HG03196 (cell line): ENCODE results near the gene EIPR1.

Source experiments
- ATAC-seq: cut with Tn5 transposase; IDR thresholded peaks from one replicate; pipeline ENCODE4 v1.9.1; 2021; ENCODE audit not compliant: unreplicated experiment

The EIPR1 gene

DNA sequence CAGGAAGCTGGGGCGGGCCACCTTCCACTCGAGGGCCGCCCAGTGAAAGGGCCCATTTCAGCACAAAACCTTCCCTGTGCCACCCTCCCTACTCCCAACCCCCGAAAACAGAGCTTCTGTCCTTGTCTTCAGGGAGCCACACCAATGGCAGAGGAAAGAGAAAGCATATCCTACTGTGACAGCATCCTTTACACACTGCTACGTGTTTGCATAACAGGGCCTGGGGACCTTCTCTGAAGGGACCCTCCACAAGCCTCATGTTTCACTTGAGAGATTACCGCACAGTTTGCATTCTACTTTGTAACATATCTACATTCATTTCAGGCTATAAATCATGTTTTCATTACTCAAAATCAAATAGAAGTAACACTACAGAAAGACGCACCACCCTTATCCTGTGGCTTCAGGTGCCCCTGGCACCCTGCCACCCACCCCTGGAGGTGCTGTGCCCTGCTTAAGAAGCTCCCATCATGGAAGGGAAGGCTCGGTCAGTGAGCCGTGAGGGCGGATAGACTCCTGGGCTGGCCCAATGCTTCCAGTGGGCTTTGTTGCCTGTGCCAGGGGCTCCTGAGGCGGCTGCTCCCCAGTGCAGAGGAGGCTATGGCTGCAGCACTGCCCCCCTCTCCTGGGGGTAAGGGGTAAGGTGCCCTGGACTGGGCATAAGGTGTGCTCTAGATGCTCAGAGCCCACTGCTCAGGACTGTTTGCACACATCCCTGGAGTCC, 52.0 kb downstream of the EIPR1 start:
- no peak for ATAC-seq

DNA sequence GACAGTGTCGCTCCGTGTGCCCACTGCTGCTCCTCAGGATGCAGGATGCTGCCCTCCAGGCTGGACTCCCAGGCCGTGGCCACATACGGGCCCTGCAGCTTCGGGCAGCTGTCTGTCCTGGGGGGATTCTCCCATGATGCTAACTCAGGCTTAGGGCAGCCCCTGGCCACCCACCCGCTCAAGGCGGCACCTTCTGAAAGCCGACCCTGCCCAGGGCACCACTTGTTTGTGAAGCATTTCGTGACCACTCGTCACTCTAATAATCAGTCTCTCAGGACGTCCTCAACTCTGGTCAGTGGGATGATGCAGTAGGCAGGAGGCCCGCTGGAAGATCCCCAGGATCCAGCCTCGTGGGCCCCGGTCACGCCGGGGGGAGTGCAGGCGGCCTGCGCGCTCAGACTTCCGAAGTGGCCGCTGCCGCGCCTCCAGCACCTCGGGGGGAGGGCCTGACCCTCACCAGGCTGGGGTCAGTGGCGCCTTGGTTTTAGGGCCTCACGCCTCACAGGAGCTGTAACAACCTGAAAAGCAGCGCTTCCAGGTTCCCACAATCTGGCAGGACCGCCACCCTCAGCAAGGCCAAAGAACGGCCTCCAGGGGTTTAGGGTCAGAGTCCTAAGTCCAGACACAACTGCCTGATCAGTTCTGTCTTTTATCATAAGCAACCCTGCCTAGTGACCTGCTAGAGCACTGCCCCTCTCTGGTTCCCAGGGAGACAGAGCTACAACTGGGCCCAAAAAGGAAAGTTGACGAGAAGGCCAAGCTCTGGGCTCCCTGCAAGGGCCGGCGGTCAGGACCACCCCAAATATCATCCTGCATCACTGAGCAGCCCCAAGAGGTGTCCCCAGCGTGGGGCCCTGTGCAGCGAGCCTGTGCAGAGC, 53.0 kb downstream of the EIPR1 start:
- ATAC-seq, result no peak

DNA sequence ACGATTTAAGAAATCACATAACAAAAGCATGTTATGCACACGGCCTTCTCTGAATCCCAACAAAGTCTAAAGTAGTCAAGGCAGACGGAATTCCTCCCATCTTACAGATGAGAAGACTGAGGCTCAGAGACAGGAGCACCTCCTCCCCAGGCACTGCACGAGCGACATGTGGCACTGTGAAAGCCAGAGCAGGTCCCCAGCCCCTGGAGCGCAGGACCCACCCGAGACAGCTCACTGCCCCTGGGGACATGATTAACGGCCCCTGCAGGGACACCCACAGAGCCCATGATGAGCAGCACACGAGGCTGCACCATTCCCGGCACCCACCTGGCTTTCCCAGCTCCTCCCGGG, 53.6 kb downstream of the EIPR1 start:
- no peak for ATAC-seq

DNA sequence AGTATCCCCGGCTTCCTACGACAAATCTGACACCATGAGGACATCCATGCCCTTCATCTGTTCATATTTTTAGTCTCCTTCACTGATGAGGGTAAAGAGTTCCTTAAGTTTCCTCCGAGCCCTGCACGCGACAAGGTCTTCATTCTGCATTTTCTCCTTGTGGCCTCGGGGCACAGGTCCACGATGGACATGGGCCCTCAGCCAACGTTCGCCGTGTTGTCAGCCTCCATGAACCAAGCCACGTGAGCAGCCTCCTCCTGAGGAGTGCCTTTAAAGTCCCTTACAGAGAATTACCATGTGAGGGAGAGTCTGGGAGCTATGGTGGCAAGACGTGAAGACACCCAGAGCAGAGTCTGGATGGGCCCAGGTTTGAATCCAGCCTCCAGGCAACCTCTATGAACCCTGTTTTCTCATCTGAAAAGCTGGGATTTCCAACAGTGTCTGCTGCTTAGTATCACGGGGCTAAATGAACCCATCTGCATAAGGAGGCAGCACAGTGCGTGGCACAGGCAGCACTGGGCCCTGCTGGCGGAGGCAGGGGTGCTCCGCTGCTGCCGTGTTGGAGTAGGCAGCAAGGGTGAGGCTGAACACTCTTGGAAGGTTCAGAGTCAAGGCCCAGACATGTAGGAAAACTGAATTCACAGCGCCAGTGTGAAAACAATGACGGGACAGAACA, 54.1 kb downstream of the EIPR1 start:
- ATAC-seq, result no peak

DNA sequence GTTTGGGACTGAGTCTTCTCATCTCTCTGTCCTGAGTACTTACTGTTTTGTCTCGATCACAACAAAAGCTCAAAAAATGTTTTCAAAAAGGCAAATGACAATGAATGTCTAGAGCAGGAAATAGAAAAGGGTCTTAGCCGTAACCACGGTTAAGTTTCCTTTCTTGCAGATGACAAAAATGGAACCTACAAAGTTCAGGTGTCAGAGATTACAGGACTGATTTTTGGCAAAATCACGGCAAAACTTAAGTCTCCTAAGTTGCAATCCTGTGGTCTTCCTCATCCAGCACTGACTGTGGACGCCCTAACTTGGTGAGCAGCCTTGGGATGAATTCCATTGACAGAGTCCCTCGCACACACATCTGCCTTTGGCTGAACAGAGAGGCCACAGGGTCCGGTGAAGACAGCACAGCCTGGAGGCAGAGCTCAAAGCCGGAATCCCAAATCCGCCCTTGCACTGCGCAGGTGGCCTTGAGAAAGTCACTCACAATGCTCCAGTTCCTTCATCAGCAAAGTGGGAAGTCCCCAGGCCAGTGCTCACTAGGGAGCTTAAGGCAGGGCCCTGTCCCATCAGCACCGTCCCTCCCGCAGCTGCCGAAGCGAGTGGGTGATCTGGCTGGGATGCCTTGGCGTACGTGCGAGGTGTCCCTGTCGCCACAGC, 55.2 kb downstream of the EIPR1 start:
- no peak for ATAC-seq

DNA sequence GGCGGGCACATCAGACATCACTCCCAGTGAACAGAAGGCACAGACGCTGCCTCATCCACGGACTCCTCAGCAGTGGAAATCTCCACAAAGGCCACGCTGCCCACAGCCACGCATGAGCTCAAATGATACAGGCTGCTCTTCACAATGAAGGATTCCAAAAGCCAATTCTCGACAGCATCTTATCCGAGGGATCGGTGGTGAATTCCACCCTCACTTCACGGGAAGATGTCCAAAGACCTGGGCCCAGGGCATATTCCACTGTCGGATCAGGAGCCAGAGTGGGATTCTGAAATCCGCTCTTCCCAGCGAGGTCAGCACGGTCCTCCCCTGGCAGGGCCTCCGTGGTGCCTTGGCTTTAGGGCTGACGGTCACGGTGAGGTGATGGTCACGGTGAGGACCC, 55.8 kb downstream of the EIPR1 start:
- ATAC-seq, result no peak

DNA sequence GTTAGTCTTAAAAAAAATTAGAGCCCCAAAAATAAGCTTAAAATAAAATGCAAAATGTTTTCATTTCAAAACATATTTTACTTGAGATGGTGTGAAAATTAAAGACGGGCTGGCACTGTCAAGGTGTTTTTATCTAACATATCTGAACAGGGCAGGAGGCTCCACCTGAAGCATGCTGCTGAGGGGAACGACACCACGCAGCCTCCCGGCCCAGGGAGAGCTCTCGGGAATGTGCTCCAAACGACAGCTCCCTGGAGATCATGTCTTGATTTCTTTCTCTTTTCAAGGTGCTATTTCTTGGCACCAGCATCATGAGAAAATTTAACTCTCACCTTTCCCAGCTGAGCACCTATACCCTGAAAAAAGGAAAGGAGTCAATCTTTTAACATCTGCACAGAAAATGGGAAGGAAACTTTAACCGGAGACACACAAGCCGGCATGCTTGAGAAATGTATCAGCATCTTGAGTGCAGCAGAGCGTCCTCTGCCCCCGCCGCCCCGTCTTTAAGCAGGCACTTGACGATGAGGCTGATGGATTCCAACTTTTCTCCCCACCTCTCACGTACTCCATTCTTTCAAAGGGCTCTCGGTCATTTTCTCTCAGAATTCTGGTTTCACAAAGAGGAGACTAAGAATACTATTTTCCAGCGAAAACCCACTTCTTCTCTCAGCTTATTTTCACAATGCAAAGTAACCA, 56.6 kb downstream of the EIPR1 start:
- no peak for ATAC-seq

DNA sequence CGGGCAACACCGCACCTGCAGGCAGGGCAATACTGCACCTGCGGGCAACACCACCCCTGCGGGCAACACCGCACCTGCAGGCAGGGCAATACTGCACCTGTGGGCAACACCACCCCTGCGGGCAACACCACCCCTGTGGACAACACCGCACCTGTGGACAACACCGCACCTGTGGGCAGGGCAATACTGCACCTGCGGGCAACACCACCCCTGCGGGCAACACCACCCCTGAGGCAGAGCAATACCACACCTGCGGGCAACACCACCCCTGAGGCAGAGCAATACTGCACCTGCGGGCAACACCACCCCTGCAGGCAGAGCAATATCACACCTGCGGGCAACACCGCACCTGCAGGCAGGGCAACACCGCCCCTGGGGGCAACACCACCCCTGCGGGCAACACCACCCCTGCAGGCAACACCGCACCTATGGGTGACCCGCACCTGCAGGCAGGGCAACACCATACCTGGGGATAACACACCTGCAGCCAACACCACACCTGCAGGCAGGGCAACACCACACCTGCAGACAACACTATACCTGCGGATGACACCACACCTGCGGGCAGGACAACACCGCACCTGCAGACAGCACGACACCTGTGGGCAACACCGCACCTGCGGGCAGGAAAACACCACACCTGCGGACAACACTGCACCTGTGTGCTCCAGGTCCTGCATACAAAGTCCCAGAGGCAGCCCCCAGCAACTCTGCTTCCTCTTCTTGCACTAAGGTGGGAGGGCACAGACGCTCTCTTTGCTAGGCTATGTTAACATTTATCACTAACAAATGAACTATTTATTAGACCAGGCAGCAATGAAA, 57.7 kb downstream of the EIPR1 start:
- no peak for ATAC-seq

DNA sequence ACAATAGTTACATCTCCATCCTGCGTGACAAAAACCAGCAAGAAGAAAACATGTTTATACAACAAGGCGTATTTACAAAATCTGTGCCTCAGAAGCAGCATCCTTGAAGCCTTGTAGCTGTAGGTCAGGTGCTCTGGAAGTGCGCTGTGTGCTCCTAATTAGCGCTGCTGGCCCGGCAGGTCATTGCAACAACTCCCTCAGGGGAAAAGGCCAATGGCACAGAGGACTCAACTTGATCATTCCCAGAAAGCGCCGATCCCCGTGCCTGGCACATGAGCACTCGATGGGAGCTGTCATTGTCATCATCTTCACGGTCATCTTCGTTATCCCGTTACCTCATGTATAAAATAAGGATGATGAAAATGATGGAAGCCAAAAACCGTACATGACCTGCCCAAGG, 58.5 kb downstream of the EIPR1 start:
- ATAC-seq, result no peak

DNA sequence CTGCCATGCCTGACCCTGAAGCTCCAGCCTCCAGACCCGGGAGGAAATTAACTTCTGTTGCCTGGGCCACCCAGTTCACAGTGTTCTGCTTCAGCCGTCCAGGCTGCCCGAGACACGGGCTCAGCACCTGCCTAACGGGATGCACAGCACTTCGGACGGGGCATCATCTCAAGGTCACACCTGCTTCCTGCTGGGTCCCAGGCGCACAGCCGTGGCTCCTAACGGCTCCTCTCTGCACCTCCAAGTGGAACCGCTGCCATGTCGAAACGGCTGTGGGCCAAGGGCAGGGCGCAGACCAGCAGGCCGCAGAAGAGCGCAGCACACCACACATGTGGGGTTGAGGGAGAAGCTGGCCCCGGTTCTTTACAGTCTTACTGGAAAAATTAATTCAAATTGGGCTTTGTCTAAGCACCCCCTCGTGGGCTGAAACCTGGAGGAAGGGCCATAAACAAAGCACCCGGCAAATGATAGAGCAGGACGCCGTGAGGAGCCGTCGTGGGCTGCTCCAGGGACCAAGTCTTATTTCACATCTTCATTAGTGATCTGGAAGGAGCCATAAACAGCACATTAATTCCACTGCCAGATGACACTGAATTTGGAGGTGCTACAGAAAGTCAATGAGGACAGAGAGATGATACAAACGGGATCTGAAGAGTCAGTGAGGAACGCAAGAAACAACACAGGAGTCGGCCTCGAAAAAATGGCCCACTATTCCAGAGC, 59.6 kb downstream of the EIPR1 start:
- no peak for ATAC-seq

DNA sequence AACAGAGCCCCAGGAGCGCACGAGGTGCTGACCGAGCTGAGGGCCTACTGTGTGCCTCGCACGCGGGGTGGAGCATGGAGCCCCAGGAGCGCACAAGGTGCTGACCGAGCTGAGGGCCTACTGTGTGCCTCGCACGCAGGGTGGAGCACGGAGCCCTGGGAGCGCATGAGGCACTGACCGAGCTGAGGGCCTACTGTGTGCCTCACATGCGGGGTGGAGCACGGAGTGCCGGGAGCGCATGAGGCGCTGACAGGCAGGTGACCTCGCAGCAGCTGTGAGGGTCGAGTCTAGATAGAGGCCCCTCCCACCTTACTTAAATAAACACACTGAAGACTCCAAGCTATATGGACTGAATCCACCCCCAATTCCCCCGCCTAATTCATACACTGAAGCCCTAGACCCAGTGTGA, 60.3 kb downstream of the EIPR1 start:
- no peak for ATAC-seq

DNA sequence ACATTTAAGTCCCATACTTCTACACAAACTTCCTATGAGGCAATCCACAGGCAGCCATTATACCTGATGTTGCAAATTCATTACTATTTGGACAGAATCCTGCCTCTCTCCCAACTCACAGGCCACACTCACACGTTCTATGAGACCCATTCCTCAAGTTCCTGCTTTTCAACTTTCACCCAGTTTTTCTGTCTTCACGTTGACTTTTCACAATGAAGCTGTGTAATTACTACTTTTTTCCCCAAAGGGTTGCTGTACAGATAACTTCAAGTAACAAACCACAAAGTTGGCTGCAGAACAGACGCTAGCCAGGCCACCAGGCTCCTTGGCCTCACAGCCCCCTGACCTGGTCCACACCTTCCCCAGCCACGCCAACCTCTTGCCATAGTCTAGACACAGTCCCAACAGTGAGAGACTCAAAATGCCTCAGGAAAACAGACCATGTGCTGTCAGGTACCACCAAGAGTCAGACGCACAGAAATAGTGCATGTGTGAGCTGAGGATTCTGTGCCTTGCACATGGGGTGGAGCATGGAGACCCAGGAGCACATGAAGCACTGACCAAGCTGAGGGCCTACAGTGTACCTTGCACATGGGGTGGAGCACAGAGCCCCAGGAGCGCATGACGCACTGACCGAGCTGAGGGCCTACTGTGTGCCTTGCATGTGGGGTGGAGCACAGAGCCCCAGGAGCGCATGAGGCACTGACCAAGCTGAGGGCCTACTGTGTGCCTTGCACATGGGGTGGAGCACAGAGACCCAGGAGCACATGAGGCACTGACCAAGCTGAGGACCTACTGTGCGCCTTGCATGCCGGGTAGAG, 61.0 kb downstream of the EIPR1 start:
- no peak for ATAC-seq

DNA sequence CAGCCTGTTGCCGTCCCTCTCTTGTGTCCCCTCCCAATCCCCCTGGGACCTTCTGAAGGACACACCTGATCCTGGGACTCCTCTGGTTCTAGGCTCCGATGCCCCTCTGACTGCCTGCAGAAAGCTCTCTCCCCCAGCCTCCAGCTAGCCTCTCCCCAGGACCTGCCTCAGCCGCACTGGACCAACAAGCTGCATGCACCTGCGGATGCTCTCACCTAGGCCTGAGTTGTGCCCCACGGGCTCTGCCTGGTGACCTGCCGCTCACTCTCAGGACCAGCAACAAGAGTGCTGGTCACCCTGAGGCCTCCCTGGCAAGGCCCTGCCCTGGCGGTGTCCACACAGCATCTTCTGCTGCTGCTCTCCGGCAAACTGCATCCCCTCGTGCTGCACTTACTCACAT, 63.0 kb downstream of the EIPR1 start:
- ATAC-seq, result no peak

DNA sequence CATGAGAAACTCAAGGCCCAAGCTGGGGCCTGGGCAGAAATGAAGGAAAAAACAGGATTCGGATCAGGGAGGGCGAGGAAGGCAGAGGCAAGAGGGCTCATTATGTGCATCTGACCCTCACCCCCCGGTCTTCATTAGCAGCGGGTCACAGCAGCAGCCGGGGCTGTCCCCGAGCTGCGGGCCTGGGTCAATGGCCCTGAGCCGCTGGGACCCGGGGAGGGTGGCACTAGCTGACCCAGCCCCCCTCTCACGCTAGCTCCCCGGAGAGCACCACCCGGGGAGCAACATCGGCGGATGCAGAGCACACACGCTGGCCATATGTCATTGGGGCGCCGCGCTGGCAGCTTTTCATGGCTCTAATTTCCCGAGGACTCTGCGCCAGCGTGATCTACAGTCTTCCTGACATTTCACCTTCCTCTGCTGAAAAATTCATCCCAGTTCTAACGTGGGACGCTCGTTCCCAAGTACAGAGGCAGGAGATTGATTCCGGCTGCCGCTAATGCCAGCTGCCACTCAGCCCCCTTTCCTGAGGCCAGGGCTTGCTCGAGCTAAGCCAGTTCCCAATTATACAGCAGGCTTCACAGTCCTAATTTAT, 63.7 kb downstream of the EIPR1 start:
- no peak for ATAC-seq

DNA sequence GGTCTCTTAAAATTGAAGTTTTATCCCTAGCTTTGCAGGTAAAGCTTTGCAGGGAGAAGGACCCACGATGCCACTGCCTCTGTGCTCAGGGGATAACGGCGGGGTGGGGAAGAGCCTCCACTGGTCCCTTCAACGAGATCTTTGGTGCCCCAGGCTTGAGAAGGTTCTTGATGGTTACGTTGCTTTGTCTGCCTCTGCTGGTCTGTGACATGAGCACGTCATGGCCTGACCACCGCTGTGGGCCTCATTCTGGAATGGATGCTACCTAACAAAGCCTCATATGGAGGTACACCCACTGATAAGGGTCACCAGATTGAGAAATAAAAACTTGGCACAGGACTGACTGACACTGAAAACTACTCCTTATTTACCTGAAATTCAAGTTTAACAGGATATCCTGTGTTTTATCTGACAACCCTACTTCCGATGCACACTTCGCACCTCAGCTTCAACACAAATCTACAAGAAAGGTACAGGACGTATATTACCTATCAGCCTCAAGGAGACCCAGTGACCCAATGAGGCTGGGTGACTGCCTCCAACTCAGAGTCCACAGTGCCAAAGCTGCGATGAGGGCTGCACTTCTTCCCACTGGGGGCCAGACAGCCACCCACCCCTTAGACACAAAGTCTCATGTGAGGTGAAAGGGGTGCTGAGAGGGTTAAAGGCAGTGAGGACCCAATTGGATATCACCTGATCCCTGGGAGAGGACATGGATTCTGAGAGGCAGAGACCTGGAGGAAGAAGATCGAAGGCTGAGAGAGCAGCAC, 64.9 kb downstream of the EIPR1 start:
- no peak for ATAC-seq

DNA sequence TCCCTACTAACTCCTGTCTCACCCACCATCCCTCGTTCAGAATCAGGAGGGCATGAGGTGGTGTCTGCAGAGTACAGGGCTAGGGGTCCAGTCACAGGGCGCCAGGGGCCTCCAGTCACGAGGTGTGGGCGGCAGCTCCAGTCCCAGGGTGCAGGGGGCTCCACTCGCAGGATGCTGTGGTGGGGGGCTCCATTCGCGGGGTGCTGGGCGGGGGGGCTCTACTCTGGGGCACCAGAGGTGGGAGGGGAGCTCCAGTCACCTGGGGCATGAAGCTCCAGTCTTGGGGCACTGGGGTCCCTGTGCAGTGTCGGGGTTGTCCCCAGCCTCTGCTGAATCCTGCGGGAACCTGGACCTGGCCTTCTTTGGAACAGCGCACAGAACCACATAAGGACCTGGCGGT, 66.0 kb downstream of the EIPR1 start:
- ATAC-seq, result no peak
